Measurements from ENCODE around the gene MAP9. TPM values are rescaled to one million over a fixed set of nuclear protein-coding genes. Genes with fewer than 3 reads are reported as not detected.
"Not testable (repeated sequence)": the region's sequence is repeated elsewhere in the genome, so short reads cannot be mapped to it uniquely, and the experiment has no call there.

Gene MAP9
- 10.6 and 44.4 TPM in 2 replicates for total RNA-seq

GRCh38 chr4:155376387-155377268 lies at the start of gene MAP9:
MAP9 (minus strand) TSS chr4:155376965; CDS start chr4:155375850, 1,115 bp downstream.
- DNase-seq (ENCODE audit: low read depth) = peak; percentile 93

GRCh38 chr4:155424778-155425177 lies 48.0 kb upstream of the MAP9 start:
- DNase-seq (ENCODE audit: low read depth) = not testable (repeated sequence)

- no peak for DNase-seq (ENCODE audit: low read depth)
Observed at GRCh38 chr4:155423671-155424070, 46.9 kb upstream of the MAP9 start.

- peak; percentile 43 for DNase-seq (ENCODE audit: low read depth)
Observed at GRCh38 chr4:155419266-155419665, 42.5 kb upstream of the MAP9 start.

GRCh38 chr4:155415662-155416061 lies 38.9 kb upstream of the MAP9 start:
- DNase-seq (ENCODE audit: low read depth) = peak; percentile 34

- DNase-seq (ENCODE audit: low read depth) = no peak
Observed at GRCh38 chr4:155413451-155413850, 36.7 kb upstream of the MAP9 start.

- DNase-seq (ENCODE audit: low read depth) = peak; percentile 54
Observed at GRCh38 chr4:155411546-155411945, 34.8 kb upstream of the MAP9 start.

GRCh38 chr4:155408796-155409195 lies 32.0 kb upstream of the MAP9 start:
- DNase-seq (ENCODE audit: low read depth) = no peak

- DNase-seq (ENCODE audit: low read depth) = no peak
Observed at GRCh38 chr4:155407480-155407879, 30.7 kb upstream of the MAP9 start.

GRCh38 chr4:155405059-155405458 lies 28.3 kb upstream of the MAP9 start:
- no peak for DNase-seq (ENCODE audit: low read depth)

- peak; percentile 70 for DNase-seq (ENCODE audit: low read depth)
Observed at GRCh38 chr4:155403886-155404285, 27.1 kb upstream of the MAP9 start.

- DNase-seq (ENCODE audit: low read depth) = peak; percentile 76
Observed at GRCh38 chr4:155402941-155403340, 26.2 kb upstream of the MAP9 start.

GRCh38 chr4:155400893-155401292 lies 24.1 kb upstream of the MAP9 start:
- no peak for DNase-seq (ENCODE audit: low read depth)

GRCh38 chr4:155399974-155400697 lies 23.4 kb upstream of the MAP9 start:
- DNase-seq (ENCODE audit: low read depth) = no peak

- peak; percentile 44 for DNase-seq (ENCODE audit: low read depth)
Observed at GRCh38 chr4:155392481-155393184, 15.9 kb upstream of the MAP9 start.

- DNase-seq (ENCODE audit: low read depth) = no peak
Observed at GRCh38 chr4:155391932-155392331, 15.2 kb upstream of the MAP9 start.

GRCh38 chr4:155388162-155388561 lies 11.4 kb upstream of the MAP9 start:
- no peak for DNase-seq (ENCODE audit: low read depth)

GRCh38 chr4:155383541-155383940 lies 6.8 kb upstream of the MAP9 start:
- no peak for DNase-seq (ENCODE audit: low read depth)

- DNase-seq (ENCODE audit: low read depth) = peak; percentile 35
Observed at GRCh38 chr4:155377276-155377675, 511 bp upstream of the MAP9 start.

- peak; percentile 52 for DNase-seq (ENCODE audit: low read depth)
Observed at GRCh38 chr4:155371432-155372043, 5.2 kb downstream of the MAP9 start.

- DNase-seq (ENCODE audit: low read depth) = peak; percentile 11
Observed at GRCh38 chr4:155367608-155368007, 9.2 kb downstream of the MAP9 start.

Data from renal cortical epithelial cell (primary cell).